IPS DF 6.9 (cell line): Measurements from ENCODE around the gene GREB1.

Source experiments
- DNase-seq: peaks from one replicate; pipeline ENCODE4 v3.0.0-alpha.2; 2013; ENCODE audit warnings: low read depth, low spot score
- H3K27ac ChIP-seq: one replicate; pipeline ENCODE4 v1.5.1; 2013; ENCODE audit warnings: low read length, control low read depth
- H3K27me3 ChIP-seq: 2 replicates; pipeline ENCODE4 v1.6.1; 2013; ENCODE audit warnings: mild to moderate bottlenecking, low read length; ENCODE audit not compliant: control insufficient read depth, insufficient read depth
- H3K36me3 ChIP-seq: 2 replicates; pipeline ENCODE4 v1.6.1; 2013; ENCODE audit warnings: low read length; ENCODE audit not compliant: control insufficient read depth, insufficient read depth
- H3K4me1 ChIP-seq: 2 replicates; pipeline ENCODE4 v1.6.1; 2013; ENCODE audit warnings: low read length; ENCODE audit not compliant: control insufficient read depth, insufficient read depth
- H3K4me3 ChIP-seq: 2 replicates; pipeline ENCODE4 v1.5.1; 2013; ENCODE audit warnings: mild to moderate bottlenecking, low read length
- H3K9me3 ChIP-seq: 2 replicates; pipeline ENCODE4 v1.6.1; 2013; ENCODE audit warnings: low read length, inconsistent platforms; ENCODE audit not compliant: control insufficient read depth, insufficient read depth
- WGBS: extraction: QIAGEN DNeasy Blood & Tissue Kit; methylation state at CpG from one replicate; pipeline ENCODE4 v1.1.7; 2013; ENCODE audit warnings: mixed read lengths, missing lambda C conversion rate; ENCODE audit not compliant: insufficient read length, insufficient coverage; 5-methylcytosine and 5-hydroxymethylcytosine counted together

GREB1 gene

DNA sequence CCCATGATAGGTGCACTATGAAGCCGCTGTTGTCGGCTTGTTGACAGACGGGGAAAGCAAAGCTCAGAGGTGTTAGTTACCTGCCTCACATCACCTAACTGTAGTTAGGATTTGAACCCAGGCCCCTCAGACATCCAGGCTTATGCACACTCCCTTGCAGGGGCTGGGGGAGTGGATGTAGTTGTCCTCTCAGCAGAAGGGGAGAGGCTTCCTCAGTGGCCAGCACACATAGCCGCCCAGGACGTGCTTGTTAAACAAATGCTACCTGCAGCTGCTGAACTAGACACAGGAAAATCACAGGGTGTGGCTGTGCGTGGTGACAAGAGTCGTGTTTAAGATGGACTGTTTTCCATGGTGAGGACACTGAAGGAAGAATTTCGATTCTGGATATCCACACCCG lies 39.2 kb downstream of the GREB1 start:
- no peaks in the 10 kb centered on the region for H3K9me3 ChIP-seq
- no peak for DNase-seq
- H3K36me3 ChIP-seq = no peaks in the 10 kb centered on the region
- no peaks in the 10 kb centered on the region for H3K27me3 ChIP-seq
- no peak overlapping the region for H3K27ac ChIP-seq
- no peaks in the 10 kb centered on the region for H3K4me1 ChIP-seq
- H3K4me3 ChIP-seq = no peak overlapping the region
- WGBS = no CpG with 5 or more reads among the region's 9 CpGs

DNA sequence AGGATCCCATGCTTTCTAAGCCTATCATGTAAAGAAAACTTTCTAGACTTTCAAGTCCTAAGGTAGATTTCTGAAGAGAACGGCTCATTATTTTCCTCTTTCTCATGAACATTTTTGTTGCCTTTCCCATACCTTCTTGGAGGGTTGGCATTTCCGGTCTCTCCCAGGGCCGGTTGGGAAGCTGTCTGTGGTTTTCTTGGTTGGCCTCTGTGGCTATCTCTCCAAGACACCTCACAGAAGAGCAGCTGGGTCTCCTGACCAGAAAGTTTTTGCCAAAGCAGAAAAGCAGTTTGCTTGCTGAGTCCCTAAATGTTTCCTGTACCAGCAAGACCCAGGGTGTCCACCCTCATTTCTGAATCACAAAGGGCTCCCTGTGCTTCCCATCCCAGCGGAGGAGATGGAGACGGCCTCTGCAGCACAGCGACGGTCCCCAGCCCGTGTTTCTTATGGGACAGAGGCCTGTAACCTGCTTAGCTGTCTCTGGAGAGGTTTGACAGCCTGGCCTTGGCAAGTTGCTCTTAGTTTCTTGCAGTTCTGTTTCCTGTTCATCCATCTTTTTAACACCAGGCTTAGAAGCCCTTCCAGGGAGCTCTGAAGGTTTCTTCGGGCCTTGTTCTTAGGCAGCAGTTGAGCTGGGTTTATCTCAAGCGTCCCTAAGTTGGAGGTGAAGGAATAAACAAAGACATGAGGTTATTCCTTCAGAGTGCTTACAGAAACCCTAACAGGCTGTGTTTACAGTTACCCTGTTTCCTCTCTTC lies 39.8 kb downstream of the GREB1 start:
- Histone ChIP-seq H3K4me1 (no peaks in the 10 kb centered on the region; the same call in 1 of the 2 replicates), H3K36me3 (no peaks in the 10 kb centered on the region; the same call in 1 of the 2 replicates), H3K4me3 (no peak overlapping the region), H3K27me3 (no peaks in the 10 kb centered on the region), H3K27ac (no peak overlapping the region), H3K9me3 (no peaks in the 10 kb centered on the region)
- no CpG with 5 or more reads among the region's 10 CpGs for WGBS
- no peak for DNase-seq

DNA sequence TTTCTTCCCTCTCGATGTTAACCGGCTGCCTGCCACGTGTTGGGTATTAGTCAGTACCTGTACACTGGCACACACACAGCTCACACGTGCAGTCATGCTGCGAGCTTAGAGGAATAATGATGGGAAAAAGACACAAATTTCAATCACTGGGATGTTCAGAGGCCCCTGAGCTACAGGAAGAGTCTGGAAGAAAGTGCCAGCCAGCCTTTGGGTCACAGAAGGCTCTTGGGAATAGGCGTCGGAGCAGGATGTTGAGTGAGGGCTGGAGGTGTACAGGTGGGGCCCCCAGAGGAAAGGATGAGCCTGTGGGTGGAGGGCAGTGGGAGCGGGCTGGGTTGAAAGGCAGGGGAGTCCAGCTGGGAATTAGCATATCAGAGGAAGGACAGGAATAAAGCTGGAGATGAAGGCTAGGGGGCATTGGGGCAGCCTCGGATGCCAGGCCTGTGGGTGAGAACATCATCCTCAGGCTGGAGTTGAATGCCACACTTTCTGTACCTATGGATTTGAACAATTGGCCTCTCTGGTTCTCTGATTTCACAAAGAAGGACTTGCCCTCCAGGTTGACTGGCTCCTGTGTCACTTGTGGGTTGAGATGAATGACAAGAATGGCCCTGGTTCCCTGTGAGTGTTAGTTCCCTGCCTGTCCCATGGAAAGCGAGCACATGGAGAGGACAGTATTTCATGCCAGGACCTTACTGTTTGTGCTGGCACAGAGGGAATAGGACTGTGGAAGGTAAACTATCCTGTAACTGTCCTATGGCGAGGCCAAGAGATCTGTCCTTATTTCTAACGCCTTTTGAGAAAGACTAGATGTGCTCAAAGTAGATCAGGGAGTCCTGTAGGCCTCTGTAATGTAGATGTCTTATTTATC lies 40.6 kb downstream of the GREB1 start:
- no CpG with 5 or more reads among the region's 12 CpGs for whole genome bisulfite sequencing
- Histone ChIP-seq H3K27me3 (no peaks in the 10 kb centered on the region), H3K27ac (no peak overlapping the region), H3K4me1 (no peaks in the 10 kb centered on the region; the same call in 1 of the 2 replicates), H3K4me3 (no peak overlapping the region), H3K36me3 (no peaks in the 10 kb centered on the region; the same call in 1 of the 2 replicates), H3K9me3 (no peaks in the 10 kb centered on the region)
- DNase-seq = no peak

DNA sequence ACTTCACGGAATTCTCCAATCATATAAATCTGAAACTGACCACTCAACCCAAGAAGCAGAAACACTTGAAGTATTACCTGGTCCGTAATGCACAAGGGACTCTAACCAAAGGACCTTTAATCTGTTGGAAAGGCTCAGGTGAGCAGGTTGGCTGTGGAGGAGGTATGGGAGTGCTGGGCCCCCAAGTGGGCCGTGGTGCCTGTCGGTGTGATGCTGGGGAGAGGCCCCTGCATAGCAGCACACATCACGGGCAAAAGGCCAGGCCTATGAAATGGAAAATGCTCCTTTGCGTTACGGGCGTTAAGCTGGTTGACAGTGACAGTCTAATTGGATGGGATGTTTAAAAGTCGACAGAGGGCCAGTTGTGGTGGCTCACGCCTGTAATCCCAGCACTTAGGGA lies 42.6 kb downstream of the GREB1 start:
- no peak for DNase-seq
- Histone ChIP-seq H3K4me3 (no peak overlapping the region), H3K27ac (no peak overlapping the region), H3K4me1 (no peaks in the 10 kb centered on the region; the same call in 1 of the 2 replicates), H3K9me3 (no peaks in the 10 kb centered on the region), H3K27me3 (no peaks in the 10 kb centered on the region), H3K36me3 (no peaks in the 10 kb centered on the region; the same call in 1 of the 2 replicates)
- no CpG with 5 or more reads among the region's 10 CpGs for WGBS

DNA sequence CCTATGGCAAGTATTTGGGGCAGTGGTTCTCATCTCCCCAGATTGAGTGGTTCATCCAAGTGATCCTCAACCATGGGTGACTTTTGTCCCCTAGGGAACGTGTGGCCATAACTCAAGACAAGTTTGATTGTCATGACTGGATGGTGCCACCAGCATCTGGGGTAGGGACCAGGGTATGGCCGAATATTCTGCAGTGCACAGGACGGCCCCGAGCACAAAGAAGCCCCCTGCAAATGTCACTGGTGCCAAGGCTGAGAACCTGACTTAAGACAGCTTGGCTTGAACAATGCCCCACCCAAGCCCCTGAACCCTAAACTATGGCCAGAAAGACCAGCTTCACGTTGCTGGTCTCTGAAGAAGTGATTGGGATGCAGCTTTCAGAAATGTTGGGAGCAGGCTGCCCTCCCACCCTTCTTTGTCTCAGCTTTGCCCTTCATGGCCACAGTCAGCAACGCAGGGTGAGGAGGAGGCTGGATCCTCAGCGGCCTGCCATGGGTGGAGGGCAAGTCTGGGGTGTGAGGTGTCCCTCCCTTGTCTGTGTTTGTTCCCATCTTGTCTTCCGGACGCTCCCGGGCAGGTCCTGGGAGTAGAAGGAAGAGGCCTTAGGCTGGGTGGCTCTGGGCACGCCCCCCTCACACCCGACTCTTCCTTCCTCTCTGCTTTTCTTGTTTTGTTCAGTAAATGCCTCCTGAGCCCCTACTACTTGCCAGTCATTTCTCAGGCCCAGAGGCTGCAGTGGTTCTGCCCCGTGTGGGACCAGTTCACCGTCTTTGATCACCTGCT lies 43.4 kb downstream of the GREB1 start:
- H3K27me3 ChIP-seq = no peaks in the 10 kb centered on the region
- H3K27ac ChIP-seq = no peak overlapping the region
- H3K4me3 ChIP-seq = no peak overlapping the region
- no peaks in the 10 kb centered on the region for H3K9me3 ChIP-seq
- no peaks in the 10 kb centered on the region; the same call in 1 of the 2 replicates for H3K4me1 ChIP-seq
- no CpG with 5 or more reads among the region's 14 CpGs for WGBS
- H3K36me3 ChIP-seq = no peaks in the 10 kb centered on the region; the same call in 1 of the 2 replicates
- no peak for DNase-seq

DNA sequence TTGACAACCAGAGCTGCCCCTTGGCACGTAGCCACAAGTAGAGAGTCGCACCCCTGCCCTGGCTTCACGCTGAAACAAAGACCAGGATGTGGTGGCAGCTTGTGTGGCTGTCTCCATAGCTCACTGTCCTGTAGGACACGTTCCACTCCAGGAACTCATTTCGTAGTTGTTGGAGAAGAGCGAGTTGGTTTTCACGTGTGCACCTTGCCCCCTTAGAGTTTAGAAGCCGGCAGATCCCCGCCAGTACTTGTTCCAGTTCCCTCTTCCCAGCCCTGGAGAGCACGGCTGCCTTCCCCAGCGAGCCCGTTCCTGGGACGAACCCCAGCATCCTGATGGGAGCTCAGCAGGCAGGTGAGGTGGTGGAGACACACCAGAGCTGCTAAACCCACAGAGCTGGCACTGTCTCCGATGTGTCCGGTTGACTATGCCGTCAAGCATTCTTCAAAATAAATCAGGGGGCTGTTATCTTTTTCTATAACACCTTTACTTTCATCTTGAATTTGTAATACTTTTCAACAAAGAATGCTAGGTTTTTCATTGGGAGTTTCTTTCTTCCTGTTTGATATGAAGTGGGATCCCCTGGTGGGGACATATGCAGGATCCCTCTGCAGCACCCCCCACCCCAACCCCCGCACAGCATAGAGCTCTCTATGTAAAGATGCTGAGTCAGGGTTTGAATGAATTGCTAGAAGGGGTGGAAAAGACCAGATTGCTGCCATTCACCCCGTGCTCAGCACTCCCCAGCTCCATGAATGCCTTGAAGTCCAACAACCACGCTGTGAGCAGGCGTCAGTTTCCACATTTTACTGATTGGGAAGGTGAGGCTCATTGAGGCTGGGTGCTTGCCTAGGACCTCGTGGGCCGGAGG lies 44.5 kb downstream of the GREB1 start:
- no peak for DNase-seq
- no peaks in the 10 kb centered on the region; the same call in 1 of the 2 replicates for H3K36me3 ChIP-seq
- WGBS = no CpG with 5 or more reads among the region's 22 CpGs
- no peaks in the 10 kb centered on the region for H3K9me3 ChIP-seq
- H3K27me3 ChIP-seq = no peaks in the 10 kb centered on the region
- H3K4me1 ChIP-seq = no peaks in the 10 kb centered on the region; the same call in 1 of the 2 replicates
- H3K27ac ChIP-seq = no peak overlapping the region
- H3K4me3 ChIP-seq = no peak overlapping the region

DNA sequence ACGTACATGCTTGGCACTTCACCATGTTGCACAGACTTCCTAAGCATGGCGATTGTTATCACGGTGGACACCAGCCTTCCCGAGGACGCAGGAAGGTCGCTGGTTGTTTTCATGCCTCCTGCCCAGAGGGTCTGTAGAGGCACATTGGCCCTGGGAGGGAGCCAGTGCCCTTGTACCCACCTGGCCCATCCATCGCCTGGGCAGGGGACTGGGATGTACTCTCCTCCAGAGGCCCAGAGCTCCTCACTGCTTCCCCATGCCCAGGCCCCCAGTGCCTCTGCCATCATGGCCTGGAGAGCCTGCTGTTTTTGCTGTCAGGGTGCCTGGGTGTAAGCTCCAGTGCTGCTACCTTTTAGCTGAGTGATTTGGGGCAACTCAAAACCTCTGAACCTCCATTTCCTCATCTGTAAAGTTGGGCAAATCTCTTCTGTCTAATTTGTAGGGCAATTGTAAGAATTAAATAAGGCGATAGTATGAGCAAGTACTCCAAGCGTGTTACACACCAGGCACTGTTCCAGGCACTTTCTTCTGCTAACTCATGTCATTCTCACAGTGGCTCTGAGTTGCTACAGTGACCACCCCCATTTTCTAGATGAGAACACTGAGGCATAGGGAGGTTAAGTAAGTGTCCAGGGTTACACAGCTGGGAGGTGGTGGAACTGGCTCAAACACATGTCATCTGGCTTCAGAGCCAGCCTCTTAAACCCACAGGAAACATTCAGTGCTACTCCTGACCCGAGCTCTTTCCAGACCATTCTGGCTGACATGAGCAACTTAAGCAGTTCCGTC lies 45.3 kb downstream of the GREB1 start:
- no CpG with 5 or more reads among the region's 11 CpGs for WGBS
- Histone ChIP-seq H3K9me3 (no peaks in the 10 kb centered on the region), H3K27ac (no peak overlapping the region), H3K27me3 (no peaks in the 10 kb centered on the region), H3K4me3 (no peak overlapping the region), H3K4me1 (no peaks in the 10 kb centered on the region; the same call in 1 of the 2 replicates), H3K36me3 (no peaks in the 10 kb centered on the region; the same call in 1 of the 2 replicates)
- DNase-seq = no peak

DNA sequence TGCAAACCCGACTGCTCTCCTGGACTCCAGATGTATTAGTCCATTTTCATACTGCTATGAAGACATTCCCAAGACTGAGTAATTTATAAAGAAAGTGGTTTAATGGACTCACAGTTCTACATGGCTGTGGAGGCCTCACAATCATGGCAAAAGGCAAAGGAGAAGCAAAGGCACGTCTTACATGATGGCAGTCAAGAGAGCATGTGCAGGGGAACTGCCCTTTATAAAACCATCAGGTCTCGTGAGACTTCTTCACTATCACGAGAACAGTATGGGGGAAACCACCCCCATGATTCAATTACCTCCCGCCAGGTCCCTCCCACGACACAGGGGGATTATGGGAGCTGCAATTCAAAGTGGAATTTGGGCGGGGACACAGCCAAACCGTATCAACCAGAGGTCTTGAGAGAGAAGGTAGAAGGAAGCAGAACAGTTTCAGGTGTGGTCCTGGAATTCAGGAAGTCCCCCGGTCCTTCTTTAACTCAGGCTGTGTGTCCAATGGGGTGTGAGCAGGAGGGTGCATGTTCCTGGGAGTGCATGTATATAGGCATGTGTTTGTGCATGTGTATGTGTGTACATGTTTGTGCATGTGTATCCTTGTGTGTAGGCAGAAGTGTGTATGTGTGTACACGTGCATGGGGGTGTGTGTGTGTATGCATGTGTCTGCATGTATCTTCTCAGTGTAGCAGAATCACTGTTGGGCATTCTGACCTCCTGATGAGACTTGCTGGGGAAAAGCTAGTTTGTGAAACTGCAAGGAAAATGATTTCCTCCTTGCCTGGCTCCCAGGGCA lies 46.2 kb downstream of the GREB1 start:
- no CpG with 5 or more reads among the region's 10 CpGs for WGBS
- no peaks in the 10 kb centered on the region for H3K27me3 ChIP-seq

More for the DNA sequence above, 46.2 kb downstream of the GREB1 start:
- Histone ChIP-seq H3K9me3 (no peaks in the 10 kb centered on the region), H3K36me3 (no peaks in the 10 kb centered on the region; the same call in 1 of the 2 replicates), H3K4me1 (no peaks in the 10 kb centered on the region; the same call in 1 of the 2 replicates), H3K4me3 (no peak overlapping the region), H3K27ac (no peak overlapping the region)
- DNase-seq = no peak
